HG02642 (cell line): ENCODE measurements around the gene SEMA3F.

Source experiments
- ATAC-seq: cut with Tn5 transposase; IDR thresholded peaks from one replicate; pipeline ENCODE4 v1.9.1; 2021; ENCODE audit warnings: mild to moderate bottlenecking; ENCODE audit not compliant: unreplicated experiment, poor library complexity

SEMA3F gene

DNA sequence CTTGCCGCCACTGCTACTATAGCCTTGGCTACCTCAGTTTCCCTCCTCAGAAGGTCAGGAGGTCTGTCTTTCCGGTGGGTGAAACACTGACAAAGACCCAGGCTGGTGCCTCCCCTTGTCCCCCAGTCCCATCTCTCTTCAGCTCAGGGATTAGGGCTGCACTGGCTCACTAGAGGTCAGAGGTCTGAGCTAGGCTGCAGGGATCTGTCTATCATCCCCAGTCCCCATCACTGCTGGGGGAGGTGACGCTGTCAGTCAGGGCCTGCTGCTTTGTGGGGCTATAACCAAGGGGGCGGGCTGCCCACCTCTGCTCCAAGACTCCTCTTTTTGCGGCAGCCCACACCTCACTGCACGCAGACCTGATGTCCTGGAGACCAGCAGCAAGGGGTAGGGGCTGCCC is 13.7 kb downstream of the SEMA3F start:
- ATAC-seq = no peak

DNA sequence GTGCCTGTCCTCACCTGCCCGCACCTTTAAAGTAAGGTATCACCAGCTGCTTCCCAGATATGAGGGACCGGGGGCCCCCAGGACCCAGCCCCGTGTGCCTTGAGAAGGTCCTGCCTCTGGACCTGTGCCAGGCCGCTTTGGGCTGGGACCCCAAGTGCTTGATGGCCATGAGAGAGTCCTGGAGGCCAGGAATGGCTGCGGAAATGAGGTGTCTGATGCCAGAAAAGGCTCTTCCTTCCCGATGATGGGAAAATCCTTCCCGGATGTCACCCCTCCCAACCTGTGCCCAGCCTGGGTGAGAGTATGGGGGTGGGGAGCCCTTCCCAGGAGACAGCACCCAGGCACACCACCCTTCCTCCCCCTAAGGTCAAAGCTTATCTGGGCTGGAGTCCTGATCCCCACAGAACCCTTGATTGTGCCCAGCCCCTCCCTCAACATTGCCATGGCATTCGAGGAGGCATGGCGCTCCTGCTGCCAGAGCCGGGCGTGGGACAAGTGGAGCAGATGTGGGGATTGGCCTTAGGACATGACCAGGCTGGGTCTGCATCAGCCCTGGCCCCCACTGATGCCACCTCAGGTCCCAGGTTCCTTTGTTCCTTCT is 14.2 kb downstream of the SEMA3F start:
- ATAC-seq = no peak

DNA sequence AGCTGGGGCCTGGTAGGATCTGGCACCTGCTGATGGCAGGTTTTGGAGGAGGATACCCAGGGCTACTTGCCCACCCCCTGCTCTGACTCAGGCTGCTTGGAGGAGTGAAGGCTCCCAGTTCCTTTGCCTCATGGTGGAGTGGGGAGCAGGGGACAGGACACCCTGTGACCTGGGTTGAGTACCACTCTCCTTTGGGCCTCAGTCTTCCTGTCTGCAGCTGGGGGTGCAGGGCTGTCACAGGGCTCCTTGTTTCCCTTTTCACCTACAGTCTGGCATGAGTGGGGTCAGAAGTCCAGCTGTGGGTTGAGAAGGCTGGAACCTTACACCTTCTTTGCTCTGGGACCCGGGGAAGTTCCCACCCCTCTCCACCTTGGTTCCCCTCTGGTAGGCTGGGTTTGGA is 14.7 kb downstream of the SEMA3F start:
- ATAC-seq = no peak

DNA sequence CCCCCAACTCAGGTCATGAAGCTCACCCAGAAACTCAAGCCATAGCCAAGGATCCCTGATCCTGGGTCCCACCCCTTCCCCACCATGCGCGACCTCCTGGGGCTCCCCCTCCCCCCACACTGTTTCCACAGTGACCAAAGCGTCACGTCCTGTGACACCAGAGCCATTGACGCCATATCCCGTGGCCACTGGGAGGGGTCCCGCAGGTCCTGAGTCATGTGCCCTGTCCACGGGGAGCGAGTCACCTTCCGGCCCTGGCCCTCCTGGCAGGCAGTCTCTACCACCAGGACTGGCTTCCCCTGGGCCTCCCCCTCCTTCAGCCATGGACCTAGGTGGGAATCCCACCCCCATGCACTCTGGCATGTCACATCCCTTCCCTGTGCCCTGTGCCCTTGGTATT is 15.6 kb downstream of the SEMA3F start:
- ATAC-seq = no peak

DNA sequence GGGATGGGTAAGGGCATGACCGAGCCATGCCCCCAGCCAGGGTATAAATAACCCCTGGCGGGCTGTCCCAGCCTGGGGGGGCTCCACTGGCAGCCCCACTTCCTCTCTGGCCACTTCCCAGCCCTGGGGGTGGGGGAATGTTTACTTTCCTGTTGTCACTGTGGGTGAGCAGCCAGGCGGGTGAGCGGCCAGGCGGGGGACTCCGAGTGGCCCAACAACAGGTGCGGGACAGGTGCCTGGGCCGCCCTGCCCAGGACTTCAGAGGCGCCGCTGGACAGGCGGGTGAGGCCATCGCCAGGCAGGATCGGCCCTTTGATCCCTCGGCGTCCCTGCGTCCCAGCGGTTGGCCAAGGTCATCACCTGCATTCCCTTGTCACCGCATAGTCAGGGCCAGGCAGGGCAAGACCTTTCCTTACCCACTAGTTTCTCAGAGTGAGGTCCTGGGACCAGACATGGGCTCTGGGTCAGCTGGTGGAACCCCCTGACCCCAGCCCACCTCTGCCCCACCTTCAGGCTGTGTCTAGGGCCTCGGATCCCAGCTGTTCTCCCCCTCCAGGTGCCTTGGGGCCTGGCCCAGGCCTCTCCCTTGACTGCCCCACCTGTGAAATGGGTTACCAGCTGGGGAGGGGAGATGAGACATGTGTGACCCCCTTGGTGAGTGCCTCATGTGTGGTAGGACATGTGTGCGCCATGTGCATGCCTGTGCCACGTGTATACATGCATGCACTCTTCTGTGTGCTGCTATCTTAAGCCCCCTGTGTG is 16.6 kb downstream of the SEMA3F start:
- ATAC-seq = no peak

DNA sequence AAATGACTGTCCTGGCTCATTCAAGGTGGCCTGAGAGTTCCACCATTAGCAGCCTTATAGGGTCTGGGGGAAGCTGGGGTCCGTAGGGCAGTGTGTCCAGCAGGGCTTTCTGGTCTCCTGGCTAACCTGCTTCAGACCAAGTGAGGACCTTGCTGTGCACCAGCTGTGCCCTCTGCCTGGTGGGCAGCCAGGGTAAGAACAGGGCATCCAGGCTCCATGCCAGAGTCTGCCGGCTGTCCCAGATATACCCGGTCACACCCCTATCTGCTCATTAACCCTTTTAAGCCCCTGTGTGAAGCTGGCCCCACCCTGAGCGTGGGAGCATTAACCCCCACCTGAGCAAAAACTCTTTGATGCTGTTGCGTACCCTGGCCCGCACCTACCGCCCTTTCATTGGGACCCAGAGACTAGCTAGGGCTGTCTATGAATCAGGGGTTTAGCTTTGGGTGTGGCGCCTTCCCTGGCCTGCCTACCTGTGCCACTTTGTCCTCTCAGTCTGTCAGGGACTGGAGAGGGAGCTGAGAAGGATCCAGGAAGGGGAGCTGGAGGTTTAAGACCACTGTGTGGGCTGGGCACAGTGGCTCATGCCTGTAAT is 17.6 kb downstream of the SEMA3F start:
- ATAC-seq = no peak

DNA sequence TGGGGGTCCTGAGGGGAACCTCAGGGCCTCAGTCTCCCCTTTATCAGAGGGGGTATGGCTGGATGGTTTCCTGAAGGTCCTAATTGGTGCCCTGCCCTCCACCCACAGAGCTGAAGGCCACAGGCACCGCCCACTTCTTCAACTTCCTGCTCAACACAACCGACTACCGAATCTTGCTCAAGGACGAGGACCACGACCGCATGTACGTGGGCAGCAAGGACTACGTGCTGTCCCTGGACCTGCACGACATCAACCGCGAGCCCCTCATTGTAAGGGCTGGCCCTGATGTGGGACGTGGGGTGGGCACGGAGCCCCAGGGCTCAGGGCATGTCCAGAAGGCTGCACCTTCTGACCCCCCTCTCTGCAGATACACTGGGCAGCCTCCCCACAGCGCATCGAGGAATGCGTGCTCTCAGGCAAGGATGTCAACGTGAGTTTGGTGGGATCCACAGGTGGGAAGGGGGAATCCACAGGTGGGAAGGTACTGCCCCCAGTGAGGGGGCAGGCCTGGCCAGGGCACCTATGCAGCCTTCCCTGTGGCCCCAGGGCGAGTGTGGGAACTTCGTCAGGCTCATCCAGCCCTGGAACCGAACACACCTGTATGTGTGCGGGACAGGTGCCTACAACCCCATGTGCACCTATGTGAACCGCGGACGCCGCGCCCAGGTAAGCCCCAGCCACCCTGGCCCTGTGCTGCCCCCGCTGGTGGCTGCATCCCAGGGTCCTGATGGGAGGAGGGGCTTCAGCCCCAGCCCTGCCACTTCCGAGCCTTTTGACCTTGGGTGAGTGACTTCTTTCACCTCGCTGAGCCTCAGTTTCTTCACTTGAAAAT is 18.8 kb downstream of the SEMA3F start:
- ATAC-seq = no peak

DNA sequence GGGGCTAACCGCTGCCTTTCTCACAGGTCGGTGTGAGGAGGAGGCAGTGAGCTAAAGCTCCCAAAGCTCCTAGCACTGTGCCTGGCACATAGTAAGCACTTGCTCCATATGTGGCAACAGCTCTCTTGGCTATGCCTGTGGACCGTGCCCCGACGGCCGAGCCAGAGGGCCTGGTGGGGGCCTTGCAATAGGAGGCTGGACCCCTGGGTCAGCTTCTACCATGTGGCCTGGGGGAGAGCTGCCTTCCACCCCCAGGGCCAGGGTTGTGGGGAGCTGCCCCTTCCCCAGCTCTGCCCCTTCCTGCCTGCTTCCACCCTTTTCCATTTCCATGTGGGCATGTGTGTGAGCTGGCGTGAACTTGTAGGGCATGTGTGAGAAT is 19.4 kb downstream of the SEMA3F start:
- ATAC-seq = no peak

DNA sequence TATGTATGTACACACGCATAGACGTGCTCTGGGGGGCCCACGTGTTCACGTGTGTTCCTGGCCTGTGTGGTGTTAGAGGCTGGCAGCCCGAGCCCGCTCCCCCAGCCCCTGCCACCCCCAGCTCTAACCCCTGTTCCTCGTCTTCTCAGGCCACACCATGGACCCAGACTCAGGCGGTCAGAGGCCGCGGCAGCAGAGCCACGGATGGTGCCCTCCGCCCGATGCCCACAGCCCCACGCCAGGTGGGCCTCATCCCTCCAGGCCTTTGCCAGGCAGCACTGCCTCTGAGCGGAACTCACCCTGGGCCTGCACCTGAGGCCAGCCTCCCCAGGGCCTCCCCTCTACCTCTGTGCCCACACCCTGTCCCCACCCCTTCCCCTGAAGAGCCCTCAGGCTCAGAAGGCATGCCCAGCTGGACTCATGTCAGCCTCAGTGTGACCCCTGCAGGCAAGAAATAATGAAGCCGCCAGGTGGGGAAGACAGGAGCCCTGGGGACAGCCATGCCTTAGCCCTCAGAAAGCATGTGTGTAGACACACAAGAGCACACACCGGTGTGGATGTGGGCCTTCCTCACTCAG is 19.9 kb downstream of the SEMA3F start:
- ATAC-seq = no peak

DNA sequence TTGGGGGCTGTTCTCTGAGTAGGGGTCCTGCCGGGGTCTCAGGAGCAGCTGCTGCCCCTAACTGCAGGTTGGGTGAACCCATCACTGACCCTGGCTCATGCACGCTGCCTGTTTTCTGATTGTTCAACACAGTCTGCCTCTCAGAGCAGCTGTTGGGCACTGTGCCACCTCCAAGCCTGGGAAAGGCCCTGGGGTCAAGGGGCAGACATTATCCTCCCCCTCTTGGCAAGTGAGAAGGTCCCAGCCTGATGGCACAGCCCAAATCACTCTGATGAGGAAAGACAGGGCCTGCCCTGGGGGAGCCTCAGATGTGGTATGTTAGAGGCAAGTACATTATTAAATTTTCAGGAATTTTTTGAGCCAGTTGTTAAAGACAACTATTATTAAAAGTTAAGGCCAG is 22.2 kb downstream of the SEMA3F start:
- no peak for ATAC-seq

DNA sequence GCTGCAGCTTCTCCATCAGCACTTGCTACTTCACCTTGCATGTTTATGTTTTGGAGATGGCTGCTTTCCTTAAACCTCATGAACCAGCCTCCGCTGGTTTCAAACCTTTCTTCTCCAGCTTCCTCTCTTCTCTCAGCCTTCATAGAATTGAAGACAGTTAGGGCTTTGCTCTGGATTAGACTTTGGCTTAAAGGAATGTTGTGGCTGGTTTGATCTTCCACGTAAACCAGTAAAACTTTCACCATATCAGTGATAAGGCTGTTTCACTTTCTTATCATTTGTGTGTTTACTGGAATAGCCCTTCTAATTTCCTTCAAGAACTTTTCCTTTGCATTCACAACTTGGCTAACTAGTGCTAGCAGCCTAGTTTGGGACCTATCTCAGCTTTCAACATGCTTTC is 24.6 kb downstream of the SEMA3F start:
- no peak for ATAC-seq

DNA sequence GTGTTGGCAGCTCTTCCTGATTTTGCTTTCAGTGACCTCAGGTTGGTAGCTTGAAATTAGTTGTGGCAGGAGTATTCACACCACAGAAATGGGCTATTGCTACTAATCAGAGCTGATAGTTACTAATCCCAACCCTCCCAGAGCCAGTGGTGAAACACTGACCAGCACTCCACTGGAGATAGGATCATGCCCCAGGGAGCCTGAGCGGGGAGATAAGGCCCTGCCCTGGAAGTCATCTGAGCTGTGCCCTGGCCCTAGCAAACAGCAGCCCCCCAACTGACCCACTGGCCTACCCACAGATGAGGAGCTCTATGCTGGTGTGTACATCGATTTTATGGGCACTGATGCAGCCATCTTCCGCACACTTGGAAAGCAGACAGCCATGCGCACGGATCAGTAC is 26.9 kb downstream of the SEMA3F start:
- ATAC-seq = no peak

DNA sequence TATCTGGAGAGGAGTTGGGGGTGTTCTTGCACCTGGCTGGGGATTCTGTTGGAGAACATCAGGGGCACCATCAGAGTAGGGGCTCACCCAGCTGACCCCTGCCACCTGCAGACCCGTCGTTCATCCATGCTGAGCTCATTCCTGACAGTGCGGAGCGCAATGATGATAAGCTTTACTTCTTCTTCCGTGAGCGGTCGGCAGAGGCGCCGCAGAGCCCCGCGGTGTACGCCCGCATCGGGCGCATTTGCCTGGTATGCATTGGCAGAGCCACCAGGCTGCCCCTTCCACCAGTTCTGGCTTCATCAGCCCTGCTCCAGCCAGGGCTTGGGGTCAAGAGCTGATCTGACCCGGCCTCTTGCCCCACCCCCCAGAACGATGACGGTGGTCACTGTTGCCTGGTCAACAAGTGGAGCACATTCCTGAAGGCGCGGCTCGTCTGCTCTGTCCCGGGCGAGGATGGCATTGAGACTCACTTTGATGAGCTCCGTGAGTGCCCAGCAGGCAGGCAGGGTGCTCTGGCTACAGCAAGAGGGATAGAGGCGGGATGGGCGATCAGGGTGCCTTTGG is 27.5 kb downstream of the SEMA3F start:
- no peak for ATAC-seq

DNA sequence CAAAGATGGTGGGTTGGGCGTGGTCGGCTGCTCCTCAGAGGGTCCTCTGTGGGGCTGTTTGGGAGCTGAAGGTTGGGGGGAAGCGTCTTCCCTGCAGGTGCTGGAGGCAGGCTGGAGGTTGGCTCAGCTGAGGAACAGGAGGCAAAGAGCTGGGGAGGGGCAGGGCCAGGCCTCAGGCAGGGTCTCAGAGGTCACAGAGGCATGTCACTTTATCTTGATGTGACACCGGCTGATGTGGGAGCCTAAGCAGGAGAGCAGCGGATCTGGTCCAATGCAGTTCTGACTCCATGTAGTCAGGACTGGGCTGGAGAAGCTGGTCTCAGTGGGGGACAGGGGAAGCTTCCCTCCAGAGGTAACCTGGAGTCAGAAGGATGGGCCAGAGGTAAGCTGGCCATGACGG is 28.6 kb downstream of the SEMA3F start:
- ATAC-seq = no peak

DNA sequence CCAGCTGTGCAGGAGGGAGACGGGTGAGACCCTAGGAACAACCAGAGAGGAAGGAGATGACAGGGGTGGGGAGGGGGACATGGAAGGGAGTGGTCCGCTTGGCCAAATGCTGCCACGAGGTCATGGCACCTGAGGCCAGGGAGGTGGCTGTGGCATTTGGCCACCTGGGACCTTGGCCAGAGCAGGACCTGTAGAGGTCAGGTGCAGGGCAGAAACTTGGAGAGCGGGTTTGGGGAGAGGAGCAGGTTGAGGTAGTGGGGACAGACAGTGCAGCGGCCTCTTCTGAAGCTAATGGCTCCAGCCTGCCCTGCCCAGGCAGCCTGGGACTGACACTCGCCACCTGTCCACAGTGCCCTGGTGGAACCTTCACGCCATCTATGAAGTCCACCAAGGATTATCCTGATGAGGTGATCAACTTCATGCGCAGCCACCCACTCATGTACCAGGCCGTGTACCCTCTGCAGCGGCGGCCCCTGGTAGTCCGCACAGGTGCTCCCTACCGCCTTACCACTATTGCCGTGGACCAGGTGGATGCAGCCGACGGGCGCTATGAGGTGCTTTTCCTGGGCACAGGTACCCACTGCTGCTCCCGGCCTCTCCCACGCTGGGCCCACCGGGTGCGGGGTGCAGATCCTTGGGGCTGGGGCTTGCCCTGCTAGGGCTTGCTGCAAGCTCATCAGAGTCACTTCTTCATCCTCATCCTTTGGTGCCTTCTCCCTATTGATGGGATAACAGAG is 29.3 kb downstream of the SEMA3F start:
- no peak for ATAC-seq

DNA sequence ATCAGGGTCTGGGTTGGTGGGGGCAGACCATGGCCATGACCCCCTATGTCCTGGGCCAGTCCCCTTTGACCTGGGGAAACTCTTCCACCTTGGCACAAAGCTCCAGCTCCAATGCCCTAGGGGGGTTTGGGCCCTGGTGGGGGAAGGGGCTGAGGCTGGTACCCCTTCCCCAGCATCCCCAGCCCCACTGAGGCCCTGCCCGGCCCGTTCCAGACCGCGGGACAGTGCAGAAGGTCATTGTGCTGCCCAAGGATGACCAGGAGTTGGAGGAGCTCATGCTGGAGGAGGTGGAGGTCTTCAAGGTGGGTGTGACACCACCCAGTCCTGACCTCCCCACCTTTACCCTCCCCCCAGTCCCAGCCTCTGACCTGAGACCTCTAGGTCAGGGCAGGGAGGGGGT is 30.1 kb downstream of the SEMA3F start:
- no peak for ATAC-seq

DNA sequence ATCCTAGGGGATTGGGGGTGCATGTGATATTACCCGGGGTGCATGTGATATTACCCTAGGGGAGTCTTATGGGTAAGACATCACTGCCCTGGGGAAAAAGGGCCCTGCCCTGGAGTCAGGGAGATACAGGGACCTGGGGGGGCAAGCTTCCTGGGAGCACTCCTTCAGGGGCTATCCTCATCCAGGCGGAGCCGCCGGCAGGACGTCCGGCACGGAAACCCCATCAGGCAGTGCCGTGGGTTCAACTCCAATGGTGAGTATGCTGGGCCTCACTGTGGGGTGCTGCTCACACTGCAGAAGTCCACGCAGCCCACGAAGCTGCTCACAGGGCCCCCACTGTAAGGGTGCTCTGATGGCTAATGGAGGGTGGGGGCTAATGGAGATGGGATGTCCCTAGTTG is 31.0 kb downstream of the SEMA3F start:
- ATAC-seq = no peak

DNA sequence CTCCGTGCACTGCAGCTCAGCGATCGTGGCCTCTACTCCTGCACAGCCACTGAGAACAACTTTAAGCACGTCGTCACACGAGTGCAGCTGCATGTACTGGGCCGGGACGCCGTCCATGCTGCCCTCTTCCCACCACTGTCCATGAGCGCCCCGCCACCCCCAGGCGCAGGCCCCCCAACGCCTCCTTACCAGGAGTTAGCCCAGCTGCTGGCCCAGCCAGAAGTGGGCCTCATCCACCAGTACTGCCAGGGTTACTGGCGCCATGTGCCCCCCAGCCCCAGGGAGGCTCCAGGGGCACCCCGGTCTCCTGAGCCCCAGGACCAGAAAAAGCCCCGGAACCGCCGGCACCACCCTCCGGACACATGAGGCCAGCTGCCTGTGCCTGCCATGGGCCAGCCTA is 32.6 kb downstream of the SEMA3F start:
- no peak for ATAC-seq

DNA sequence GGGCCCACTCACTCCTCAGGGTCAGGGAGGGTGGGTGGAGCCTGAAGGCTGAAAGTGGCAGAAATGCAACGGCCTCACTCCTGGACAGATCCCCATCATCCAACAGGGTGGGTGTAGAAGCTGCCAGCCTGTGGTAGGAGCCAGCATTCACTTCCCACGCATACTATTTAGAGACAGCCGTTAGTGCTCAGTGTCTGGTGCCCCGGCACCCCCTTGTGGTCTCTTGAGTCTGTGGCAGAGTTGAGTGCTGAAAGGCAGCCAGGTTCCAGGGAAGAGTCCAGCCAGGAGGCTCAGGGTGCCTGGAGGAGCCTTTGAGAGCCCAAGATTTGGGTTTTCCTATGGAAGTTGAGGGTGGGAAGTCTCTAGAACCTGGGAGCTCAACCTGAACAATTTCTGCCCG is 34.1 kb downstream of the SEMA3F start:
- no peak for ATAC-seq

DNA sequence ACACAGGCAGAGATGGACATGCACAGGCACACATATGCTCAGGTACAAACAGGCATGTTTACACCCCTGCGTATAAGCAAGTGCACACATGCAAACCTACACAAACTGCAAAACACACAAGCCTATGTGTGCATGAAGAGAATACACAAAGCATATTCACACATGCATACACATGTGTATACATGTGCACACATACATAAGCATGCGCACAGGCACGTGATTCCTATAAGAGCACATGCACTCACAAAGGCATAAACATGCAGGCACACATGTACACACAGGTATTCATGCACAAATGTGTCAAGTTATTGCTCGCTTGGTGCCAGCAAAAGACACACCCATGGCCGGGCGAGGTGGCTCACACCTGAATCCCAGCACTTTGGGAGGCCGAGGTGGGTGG is 34.9 kb downstream of the SEMA3F start:
- ATAC-seq = no peak
